ENCODE data around the gene METTL6. TPM values are rescaled to one million over a fixed set of nuclear protein-coding genes. Genes with fewer than 3 reads are reported as not detected.
"Not testable (repeated sequence)": the region's sequence is repeated elsewhere in the genome, so short reads cannot be mapped to it uniquely, and the experiment has no call there.

METTL6 gene
- total RNA-seq, 1 experiment from 2014 or later = 18.9 TPM

GRCh38 chr3:15387171-15387581 is 40.2 kb downstream of the METTL6 start:
- BruUV-seq (replicated peaks) = no TSS peak
- peaks cover 6% of the 10 kb centered on the region for H3K36me3 Mint-ChIP-seq (ENCODE audit: insufficient read depth, unreplicated experiment)
- Histone ChIP-seq H3K27me3 (replicated peaks; ENCODE audit: control insufficient read depth, insufficient read depth, low read length) (no peaks in the 10 kb centered on the region), H3K36me3 (ENCODE audit: control insufficient read depth, insufficient read depth, low read length) (no peaks in the 10 kb centered on the region), H3K4me3 (ENCODE audit: low read depth, low read length) (no peak overlapping the region), H3K9me3 (peaks cover 6% of the 10 kb centered on the region; the same call in 1 of the 2 replicates), H3K4me1 (peaks cover 7% of the 10 kb centered on the region)
- CTCF ChIA-PET = no interaction called here
- POLR2A ChIA-PET = no interaction called here
- no peak for TF ChIP-seq CTCF (IDR thresholded peaks at IDR 0.05; ENCODE audit: insufficient read depth in 1 of 2, low read depth in 1 of 2, low read length in 1 of 2, severe bottlenecking in 1 of 2, unreplicated experiment in 1 of 2)
- DNase-seq = no peak
- no peak overlapping the region for H3K27ac Mint-ChIP-seq (ENCODE audit: unreplicated experiment)
- intact Hi-C loops (cut with micrococcal nuclease; ENCODE audit: unreplicated experiment) = no loop called here
- H3K9me3 Mint-ChIP-seq (ENCODE audit: unreplicated experiment) = no peaks in the 10 kb centered on the region
- no peaks in the 10 kb centered on the region for H3K4me1 Mint-ChIP-seq (ENCODE audit: low read depth, unreplicated experiment)
- H3K27me3 Mint-ChIP-seq (ENCODE audit: insufficient read depth, unreplicated experiment) = no peaks in the 10 kb centered on the region
- H3K4me3 Mint-ChIP-seq (ENCODE audit: unreplicated experiment) = no peak overlapping the region

GRCh38 chr3:15386654-15386955 is 40.7 kb downstream of the METTL6 start:
- intact Hi-C loops (cut with micrococcal nuclease; ENCODE audit: unreplicated experiment); H3K9me3 Mint-ChIP-seq (ENCODE audit: unreplicated experiment); H3K36me3 ChIP-seq (ENCODE audit: control insufficient read depth, insufficient read depth, low read length); POLR2A ChIA-PET; H3K9me3 ChIP-seq; CTCF ChIA-PET; H3K4me3 Mint-ChIP-seq (ENCODE audit: unreplicated experiment); BruUV-seq (replicated peaks); H3K4me1 Mint-ChIP-seq (ENCODE audit: low read depth, unreplicated experiment); H3K36me3 Mint-ChIP-seq (ENCODE audit: insufficient read depth, unreplicated experiment); H3K4me1 ChIP-seq; H3K4me3 ChIP-seq (ENCODE audit: low read depth, low read length); H3K27me3 ChIP-seq (replicated peaks; ENCODE audit: control insufficient read depth, insufficient read depth, low read length); H3K27ac Mint-ChIP-seq (ENCODE audit: unreplicated experiment); H3K27me3 Mint-ChIP-seq (ENCODE audit: insufficient read depth, unreplicated experiment); DNase-seq: not testable (repeated sequence)

- no TSS peak for BruUV-seq (replicated peaks)
- Mint-ChIP-seq H3K9me3 (ENCODE audit: unreplicated experiment) (no peaks in the 10 kb centered on the region), H3K4me1 (ENCODE audit: low read depth, unreplicated experiment) (peaks cover 4% of the 10 kb centered on the region), H3K4me3 (ENCODE audit: unreplicated experiment) (no peak overlapping the region), H3K27me3 (ENCODE audit: insufficient read depth, unreplicated experiment) (no peaks in the 10 kb centered on the region), H3K36me3 (ENCODE audit: insufficient read depth, unreplicated experiment) (peaks cover 6% of the 10 kb centered on the region), H3K27ac (ENCODE audit: unreplicated experiment) (no peak overlapping the region)
- TF ChIP-seq CTCF (IDR thresholded peaks at IDR 0.05; ENCODE audit: insufficient read depth in 1 of 2, low read depth in 1 of 2, low read length in 1 of 2, severe bottlenecking in 1 of 2, unreplicated experiment in 1 of 2) = no peak
- ChIA-PET CTCF (interaction anchor here (0.6 kb wide), 1 partner anchor 87 kb away, joined by 3 read pairs; no protein-coding TSS in a partner anchor), POLR2A (no interaction called here)
- no peak for DNase-seq
- Histone ChIP-seq H3K4me3 (ENCODE audit: low read depth, low read length) (no peak overlapping the region), H3K4me1 (peaks cover 7% of the 10 kb centered on the region), H3K36me3 (ENCODE audit: control insufficient read depth, insufficient read depth, low read length) (no peaks in the 10 kb centered on the region), H3K27me3 (replicated peaks; ENCODE audit: control insufficient read depth, insufficient read depth, low read length) (no peaks in the 10 kb centered on the region), H3K9me3 (peaks cover 6% of the 10 kb centered on the region; the same call in 1 of the 2 replicates)
- intact Hi-C loops (cut with micrococcal nuclease; ENCODE audit: unreplicated experiment) = no loop called here
These were observed 41.3 kb downstream of the METTL6 start for GRCh38 chr3:15385901-15386653.

DNA sequence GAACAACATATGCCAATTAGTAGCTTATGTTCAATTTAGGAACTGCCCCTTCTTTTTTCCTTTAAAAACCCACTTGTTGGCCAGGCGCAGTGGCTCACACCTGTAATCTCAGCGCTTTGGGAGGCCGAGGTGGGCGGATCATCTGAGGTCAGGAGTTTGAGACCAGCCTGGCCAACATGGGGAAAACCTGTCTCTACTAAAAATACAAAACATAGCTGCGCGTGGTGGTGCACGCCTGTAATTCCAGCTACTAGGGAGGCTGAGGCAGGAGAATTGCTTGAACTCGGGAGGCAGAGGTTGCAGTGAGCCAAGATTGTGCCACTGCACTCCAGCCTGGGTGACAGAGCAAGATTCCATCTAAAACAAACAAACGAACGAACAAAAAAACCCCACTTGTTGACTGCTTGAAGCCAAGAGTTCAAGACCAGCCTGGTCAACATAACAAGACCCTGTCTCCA is 42.1 kb downstream of the METTL6 start:
- H3K27ac Mint-ChIP-seq (ENCODE audit: unreplicated experiment); POLR2A ChIA-PET; H3K9me3 ChIP-seq; H3K9me3 Mint-ChIP-seq (ENCODE audit: unreplicated experiment); H3K36me3 Mint-ChIP-seq (ENCODE audit: insufficient read depth, unreplicated experiment); H3K4me1 ChIP-seq; DNase-seq; H3K27me3 Mint-ChIP-seq (ENCODE audit: insufficient read depth, unreplicated experiment); H3K4me1 Mint-ChIP-seq (ENCODE audit: low read depth, unreplicated experiment); intact Hi-C loops (cut with micrococcal nuclease; ENCODE audit: unreplicated experiment); BruUV-seq (replicated peaks); H3K27me3 ChIP-seq (replicated peaks; ENCODE audit: control insufficient read depth, insufficient read depth, low read length); H3K4me3 ChIP-seq (ENCODE audit: low read depth, low read length); H3K36me3 ChIP-seq (ENCODE audit: control insufficient read depth, insufficient read depth, low read length); H3K4me3 Mint-ChIP-seq (ENCODE audit: unreplicated experiment): not testable (repeated sequence)
- CTCF ChIA-PET = interaction anchor here (0.6 kb wide), 1 partner anchor 86 kb away, joined by 3 read pairs; no protein-coding TSS in a partner anchor
